ENCODE measurements around the gene PHC2. TPM values are rescaled to one million over a fixed set of nuclear protein-coding genes. Genes with fewer than 3 reads are reported as not detected.

Gene PHC2
- total RNA-seq, 1 donor from 2014 or later: 84.7 TPM

DNA sequence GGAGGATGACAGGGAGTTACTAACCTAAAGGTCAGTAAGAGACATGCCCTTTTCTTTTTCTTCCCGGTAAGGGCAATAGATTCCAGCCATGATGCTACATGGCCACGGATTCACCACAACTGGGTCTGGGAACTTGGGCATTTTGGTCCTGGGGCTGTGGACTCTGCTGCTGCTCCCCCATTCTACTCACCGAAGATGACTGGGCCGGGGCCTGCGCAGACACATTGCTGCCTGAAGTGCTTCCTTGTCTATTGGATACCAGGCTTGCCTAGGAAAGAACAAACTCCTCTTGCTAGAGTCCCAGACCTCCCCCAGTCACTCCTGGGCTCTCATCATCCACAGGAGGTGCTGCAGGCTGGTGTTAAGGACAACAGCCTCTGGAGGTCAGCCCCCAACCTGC, 60.1 kb downstream of the PHC2 start:
- DNase-seq (ENCODE audit: low read depth, low spot score): no peak

DNA sequence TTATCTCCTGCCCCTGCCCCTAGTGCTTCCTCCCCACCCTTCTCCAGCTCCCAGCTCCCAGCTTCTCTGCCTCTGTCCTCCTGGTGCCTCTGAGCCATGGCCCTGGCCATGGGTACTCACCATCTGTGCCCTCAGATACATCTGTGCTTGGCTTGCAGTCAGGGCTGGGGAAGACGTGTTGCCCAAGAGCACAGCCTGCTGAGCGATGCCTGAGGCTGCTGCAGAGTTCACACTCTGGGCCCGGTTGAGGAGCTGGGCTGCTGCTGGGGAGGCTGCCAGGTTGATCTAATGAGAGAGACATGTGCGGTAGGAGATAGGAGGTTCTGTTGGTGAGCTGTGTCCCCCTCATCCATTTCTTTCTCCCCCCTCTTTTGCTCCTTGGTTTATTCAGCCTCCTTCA, 60.6 kb downstream of the PHC2 start:
- no peak for DNase-seq (ENCODE audit: low read depth, low spot score)

DNA sequence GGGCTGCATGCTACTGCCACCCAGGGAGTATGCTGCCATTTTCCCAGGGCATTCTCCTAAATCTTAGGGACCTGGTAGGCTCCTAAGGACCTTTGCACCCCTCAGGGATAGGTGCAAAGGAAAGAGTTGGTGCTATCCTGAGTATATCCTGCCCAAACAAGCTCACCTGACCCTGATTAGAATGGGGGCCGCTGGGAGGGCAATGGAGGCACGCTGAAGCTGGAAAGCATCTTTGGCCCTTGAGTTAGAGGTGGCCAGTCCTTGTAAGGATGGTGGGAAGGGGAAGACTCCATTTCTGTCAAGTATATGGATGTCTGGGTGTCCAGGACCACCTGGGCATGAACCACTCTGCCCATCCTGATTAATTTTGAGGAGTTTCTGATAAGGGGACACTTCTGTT, 61.1 kb downstream of the PHC2 start:
- DNase-seq (ENCODE audit: low read depth, low spot score): no peak

DNA sequence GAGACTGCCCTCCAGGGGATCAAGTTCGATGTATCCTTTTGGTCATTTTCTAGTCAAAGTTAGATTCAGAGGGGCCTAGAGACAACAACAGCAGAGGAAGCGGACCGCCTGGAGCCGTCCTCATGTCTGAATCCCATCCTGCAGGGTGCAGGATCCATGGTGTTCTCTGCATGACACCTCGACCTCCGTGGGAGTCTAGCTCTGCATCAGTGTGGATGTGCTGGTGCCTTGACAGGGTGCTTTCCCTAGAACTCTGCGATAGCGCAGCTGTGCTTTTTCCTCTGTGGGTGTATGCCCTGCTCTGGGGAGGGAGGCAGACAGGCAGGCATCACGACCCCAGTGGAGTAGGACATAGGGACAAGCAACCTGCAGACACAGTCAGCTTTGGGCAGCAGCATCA, 61.8 kb downstream of the PHC2 start:
- DNase-seq (ENCODE audit: low read depth, low spot score): no peak

DNA sequence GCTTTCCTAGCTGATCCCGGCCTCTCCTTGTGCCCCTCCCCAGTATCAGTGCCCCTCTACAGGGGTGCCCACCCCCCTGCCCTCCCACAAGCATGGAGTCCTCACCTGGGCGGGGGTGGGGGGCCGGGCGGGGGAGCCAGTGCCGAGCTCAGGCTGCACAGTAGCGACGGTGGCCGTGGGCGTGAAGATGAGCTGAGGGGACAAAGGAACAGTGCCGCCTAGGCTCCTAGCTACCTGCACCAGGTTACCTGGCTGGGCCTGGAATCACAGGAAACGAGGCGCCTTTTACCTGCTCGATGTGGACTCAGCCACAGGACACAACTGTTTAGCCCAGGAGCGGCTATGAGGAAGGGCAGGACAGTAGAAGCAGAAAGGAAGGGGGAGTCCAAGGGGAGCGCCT, 62.5 kb downstream of the PHC2 start:
- DNase-seq (ENCODE audit: low read depth, low spot score): no peak

DNA sequence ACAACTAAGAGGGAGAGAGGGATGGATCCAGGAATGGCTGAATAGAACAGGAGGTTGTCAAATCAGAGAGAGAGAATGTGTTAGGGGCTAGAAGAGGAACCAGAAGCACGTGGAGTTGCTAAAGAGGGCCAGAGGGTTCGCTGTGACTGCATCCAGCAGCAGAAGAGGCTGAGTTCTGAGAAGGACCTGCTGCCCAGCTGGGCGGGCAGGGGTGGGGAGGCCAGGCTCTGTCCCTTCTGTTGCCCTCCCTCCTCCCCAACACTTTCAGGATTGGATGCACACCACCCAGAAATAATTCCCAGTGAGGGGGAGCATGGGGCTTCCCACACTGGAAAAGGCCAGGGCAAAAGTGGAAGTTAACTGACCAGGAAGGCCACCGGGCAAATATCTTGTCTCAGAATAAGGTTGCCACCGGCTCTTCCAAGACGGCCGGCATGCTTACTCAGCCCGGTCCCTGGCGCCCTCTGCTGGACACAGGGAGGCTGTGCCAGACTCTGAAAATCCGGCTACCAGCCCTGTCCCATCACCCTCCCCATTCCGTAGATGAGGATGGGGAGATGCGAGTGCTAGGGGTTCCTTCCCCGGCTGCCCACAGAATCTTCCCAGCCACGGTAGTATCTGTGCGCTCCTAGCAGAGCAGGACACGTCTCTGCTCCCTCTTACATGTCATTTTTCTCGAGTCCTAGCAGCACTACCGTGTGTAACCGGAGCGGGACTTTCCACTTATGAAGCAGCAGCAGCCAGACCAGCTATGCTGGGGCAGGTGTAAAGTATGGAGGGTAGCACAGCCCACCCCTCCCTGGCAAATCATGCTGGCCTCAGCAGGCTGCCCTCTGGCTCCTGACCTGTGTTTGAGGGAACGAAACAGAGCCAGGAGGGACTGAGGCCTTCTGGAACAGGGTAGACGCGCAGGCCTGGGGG, 63.1 kb downstream of the PHC2 start:
- DNase-seq (ENCODE audit: low read depth, low spot score): peak; percentile 33

DNA sequence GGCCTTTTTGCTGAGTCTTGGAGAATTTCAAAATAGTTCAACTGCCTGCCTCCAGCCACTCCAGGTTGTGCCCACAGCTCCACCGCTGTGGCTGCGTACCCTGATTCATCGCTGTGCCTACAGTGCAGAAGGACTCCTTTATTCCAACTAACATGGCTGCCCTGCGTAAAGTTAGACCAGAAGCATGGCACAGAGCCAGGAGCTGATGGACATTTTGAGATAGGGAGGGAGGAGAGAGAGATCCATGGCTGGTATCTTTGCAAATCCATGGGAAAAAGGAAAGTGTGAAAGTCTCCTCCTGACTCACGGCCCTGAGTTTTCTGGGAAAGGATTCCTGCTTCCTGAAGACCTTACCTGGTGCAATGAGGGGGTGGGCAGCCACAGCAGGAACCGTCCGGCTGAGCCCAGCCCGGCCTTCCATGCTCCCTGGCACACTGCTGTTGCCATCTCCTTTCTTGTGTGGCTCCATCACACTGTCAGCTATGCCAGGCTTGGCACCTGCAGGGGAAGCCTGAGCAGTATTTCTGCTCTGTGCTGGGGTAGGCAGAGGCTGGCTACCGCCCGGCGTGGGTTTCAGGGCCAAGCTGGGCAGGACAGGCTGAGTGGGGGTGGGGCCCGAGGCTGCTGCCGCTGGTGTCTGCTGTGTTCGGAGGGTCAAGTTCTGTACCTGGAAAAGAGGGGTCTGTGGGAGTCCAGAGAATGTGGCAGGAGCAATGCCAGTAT, 64.0 kb downstream of the PHC2 start:
- no peak for DNase-seq (ENCODE audit: low read depth, low spot score)

DNA sequence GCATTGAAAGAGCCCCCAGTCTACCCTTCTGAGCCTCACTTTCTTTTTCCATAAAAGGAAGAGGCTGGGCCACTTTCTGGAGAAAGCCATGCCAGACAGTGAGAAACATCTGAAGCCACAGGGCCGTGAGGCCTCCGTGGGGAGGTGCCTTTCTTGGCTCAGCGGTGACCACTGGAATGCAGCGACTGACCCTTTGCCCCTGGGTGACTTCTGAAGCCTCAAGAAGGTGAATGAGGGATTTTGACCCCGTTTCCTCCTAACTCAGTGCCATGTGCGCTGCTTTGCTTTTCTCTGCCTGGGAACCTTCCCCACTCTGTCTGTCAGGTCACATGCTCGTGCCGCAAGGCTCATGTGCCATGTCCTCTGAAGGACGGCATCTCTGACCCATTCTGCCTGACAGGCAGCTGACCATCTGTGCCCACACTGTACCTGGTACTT, 65.3 kb downstream of the PHC2 start:
- no peak for DNase-seq (ENCODE audit: low read depth, low spot score)

DNA sequence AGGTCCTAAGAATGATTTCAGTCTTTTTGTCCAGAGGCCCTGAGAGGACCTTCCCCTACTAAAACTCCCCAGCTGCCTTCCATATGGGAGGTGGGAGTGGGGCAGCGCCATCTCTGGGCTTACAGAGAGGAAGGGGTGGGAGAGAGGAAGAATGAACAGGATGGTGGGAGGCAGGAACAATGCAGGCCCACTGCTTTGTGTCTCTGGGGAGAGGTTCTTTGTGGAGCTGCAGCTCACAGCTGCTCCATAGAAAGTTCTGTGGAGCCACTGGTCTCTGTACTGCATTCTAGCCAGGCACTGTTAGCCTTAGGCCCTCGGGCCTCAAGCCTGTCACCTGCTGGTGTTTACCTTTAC, 66.4 kb downstream of the PHC2 start:
- no peak for DNase-seq (ENCODE audit: low read depth, low spot score)

DNA sequence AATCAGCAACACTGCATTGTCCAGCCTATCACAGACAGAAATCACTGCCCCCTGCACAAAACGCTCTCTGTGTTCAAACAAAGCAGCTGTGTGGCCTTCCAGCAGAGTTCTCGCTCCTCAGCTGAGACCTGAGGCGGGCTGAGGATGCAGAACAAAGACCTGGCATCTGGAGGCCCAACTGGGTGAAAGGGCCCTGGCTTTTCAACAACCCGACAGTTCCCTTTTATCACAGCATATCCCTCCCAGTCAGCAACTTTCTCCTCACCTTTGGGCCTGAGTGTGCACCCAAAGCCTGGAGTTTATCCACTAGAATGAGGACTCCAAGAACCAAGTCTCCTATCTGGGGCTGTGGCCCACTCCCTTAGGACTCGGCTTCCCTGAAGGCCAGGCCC, 67.4 kb downstream of the PHC2 start:
- no peak for DNase-seq (ENCODE audit: low read depth, low spot score)

DNA sequence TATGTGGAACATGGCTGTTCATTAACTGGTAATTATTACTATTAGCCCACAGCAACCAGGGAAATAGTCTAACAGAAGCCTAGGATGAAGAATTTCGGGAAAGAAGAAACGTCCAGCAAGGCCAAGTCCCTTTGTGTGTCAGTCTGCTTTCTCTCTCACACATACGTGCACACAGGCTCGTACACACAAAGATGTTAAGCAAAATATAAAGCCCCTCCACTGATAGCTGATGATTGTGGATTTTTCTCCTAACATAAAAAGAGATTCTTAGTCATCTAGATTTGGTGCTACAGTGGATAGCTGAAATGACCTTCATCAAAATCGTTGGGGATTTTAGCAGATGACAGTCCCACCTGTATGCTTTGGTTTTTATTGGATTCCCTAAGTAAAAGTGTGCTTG, 67.9 kb downstream of the PHC2 start:
- DNase-seq (ENCODE audit: low read depth, low spot score): no peak

DNA sequence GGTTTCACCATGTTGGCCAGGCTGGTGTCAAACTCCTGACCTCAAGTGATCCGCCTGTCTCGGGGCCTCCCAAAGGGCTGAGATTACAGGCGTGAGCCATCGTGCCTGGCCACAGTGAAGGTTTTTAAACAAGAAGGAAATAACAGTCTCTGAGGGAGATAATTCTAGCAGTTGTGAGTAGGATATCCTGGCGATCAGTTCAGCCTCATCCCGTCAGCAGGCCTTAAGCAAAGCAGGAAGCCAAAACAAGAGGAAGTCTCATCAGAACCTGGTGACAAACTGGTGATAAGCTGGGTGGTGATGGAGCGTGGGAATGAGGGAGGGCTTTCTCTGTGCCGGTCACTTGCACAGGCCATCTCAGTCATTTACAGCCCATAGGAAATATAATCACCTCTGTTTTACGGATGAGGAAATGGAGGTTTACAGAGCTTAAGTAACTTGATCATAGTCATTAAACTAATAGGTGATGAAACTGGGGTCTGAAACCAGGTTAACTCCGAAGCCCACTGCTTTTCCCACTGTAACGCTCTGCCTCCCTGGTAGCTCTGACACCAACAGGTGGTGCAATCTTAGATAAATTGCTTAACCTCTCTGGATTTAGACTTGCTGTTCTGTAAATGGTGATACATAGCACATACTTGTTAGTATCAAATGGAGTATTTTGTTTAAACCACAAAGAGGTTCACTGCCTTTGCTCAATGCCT, 69.2 kb downstream of the PHC2 start:
- no peak for DNase-seq (ENCODE audit: low read depth, low spot score)

DNA sequence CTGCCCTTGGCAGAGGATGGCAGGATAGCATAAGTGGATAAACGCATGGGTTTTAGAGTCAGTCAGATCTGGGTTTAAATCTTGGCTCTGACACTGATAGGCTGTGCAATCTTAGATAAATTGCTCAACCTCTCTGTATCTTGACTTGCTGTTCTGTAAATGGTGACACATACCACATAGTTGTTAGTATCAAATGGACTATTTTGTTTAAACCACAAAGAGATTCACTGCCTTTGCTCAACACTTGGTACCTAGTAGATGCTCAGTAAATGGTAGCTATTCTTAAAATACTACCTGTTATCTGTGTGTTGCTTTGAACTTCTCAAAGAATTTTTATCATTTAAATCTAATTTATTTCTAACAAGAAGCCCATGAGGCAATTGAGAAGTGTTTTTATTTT, 70.5 kb downstream of the PHC2 start:
- DNase-seq (ENCODE audit: low read depth, low spot score): no peak

DNA sequence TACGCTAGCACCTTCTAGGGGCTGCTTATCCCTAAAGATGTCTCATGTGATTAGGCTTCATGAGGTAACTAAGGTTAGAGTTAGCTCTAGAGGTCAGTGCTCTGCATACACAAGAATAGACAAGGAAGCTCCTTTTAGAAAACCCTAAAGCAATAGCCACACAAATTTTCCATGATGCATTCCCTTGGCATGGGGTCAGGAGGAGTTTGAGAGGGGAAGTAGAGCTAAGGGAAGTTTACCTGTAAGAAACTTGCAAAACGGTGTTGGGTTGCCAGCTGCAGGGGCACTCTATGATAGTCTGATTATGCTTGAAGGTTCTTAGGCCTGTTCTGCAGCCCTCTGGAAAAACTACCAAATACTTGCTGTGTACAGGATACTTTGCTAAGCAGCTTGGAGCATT, 71.0 kb downstream of the PHC2 start:
- DNase-seq (ENCODE audit: low read depth, low spot score): no peak

DNA sequence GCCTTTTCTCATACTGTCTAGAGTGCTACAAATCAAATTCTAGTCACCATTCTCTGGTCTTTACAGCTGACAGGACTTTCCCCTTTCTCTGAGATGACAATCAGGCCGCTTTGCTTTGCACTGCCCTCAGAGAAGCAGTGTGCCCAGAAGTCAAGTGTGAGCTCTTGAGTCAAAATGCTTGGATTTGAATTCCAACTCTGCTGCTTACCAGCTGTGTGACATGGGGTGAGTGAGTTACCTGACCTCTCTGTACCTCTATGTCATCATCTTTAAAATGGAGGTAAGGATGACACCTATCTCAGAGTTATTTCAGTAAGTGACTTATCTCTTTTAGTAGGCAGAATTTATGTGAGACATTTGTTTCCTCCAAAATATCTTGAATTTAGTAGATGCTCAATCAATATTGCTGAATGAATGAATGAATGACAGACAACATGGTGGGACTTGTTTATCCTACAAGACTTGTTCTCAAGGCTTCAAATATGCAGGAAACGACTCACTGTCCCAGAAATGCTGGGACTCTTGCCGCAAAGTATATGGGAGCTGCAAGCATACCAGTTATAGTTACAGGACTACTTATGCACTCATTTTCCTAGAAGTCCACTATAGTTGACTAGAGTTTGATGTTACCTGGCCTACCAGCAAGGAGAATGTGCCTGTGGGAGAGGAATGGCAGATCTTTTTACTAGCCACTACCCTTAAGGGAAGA, 71.9 kb downstream of the PHC2 start:
- no peak for DNase-seq (ENCODE audit: low read depth, low spot score)

DNA sequence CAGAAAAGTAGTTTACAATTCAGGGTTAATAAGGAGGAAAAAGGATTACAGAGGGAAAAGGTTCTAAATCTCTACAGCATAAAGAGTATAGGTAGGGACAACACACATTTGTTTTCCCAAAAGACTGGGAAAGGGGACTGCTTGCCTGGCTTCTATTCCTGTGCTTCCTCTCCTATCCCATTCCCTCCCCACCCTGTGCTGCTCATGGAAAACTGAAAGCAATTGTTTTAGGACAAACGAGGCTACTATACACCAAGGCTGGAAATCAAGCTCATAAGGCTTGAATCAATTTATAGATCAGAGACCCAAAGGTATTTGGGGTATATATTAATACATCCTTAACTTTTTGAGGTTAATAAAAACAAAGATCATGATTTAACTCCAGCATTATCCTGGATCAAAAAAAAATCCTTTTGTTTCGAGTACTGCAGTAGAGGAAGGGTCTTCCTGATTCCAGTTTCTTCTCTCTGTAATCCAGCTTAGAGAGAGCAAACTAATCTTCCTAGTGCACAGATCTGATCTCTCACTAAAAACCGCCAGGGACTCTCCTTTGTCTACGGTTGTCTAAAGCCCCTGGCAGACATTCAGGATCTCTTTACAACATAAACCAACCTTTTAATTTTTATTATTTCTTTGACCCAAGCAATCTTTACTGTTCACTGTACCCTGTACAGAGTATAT, 72.6 kb downstream of the PHC2 start:
- DNase-seq (ENCODE audit: low read depth, low spot score): no peak

DNA sequence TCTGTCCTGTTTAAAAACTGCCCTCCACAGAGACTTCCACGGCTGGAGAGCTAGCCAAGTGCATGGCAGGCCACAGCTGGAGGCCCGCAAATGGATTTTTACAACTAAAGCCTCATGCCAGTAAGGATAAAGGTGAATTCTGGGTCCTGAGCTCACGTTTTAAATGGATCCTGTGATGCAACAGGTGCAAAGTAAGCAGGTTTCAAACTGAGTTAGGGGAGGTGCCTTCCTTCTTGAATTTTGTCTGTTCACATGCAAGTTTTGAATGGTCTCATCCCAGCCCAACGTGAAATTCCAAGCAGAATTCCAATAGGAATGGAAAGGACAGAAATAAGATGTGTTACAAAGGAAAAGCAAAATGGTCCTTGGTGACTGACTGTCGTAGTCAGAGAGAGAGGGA, 73.8 kb downstream of the PHC2 start:
- no peak for DNase-seq (ENCODE audit: low read depth, low spot score)

DNA sequence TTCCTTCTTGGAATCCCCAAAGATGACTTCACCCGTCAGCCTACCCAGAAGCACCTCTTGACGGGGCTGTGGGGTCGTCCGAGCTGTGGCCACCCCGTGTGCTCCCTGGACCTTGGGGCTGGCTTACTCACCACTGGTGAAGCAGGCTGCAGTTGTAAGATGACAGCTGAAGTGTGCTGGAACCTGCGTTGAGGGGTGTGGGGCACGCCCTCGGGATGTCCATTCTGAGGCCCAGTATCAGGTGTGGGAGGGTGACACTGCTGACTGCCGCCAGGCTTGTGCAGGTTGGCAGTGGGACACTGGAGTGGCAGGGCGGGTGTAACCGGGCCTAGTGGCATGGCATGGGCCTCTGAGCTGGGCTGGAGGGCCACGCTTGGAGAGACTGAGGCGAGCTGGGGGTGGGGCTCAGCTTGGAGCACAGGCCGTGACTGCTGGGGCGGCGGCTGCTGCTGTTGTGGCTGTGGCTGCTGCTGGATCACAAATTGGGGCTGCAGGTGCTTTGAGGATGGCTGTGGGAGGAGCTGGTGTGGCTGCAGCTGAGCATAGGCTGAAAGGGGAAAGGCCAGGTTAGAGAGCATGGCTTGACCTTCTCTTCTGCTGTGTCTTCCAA, 76.1 kb downstream of the PHC2 start:
- no peak for DNase-seq (ENCODE audit: low read depth, low spot score)

DNA sequence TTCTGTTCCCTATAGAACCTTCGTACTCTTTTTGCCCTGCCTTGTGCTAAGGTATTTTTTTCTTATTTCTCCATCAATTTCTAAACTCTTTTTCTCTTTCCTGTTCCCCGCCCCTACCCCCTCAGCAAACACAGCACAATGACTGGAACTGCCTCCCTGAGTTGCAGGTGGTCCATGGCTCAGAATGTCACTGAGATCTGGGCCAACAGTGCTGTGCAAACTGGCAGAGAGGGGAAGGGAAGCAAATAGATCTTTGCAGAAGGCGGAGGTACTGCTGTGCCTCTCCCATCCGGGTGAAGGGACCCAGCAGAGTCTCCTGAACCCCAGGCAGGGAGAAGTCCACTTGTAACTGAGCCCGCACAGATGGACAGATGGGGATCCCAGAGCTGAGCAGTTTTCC, 77.4 kb downstream of the PHC2 start:
- no peak for DNase-seq (ENCODE audit: low read depth, low spot score)

DNA sequence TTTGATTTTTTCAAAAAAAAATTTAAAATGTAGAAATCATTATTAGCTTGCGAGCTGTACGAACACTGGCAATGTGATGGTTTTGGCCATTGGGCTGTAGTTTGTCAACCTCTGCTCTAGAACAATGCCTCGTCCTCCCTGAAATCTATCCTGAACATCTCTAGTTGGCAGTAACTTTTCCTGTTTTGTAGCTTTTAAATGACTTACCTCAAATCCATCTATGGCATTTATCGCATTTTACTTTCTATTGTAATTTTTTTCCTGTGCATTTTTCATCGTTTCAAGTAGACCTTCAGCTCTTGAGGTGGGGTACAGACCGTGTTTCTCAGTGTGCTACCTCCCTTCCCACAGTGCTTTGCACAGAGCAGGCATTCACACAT, 79.6 kb downstream of the PHC2 start:
- no peak for DNase-seq (ENCODE audit: low read depth, low spot score)
